Ovary (tissue), 3 donors: ENCODE results near the gene GPSM3.

ENCODE experiments used
- POLR2A ChIP-seq: fragments of 450-650 bp; IDR thresholded peaks from one replicate; pipeline ENCODE4 v1.6.1; 2017; ENCODE audit warnings: antibody characterized with exemption, mild to moderate bottlenecking, moderate library complexity
- TF ChIP-seq, protein P1 (sequence below), 3 donors: fragments of 450-650 bp in 2 of 3; fragments of 200-600 bp in 1 of 3; IDR thresholded peaks; one replicate each; pipeline versions ENCODE4 v1.5.1 to v1.8.0; 2016 to 2022; ENCODE audit warnings: antibody characterized with exemption in 3 of 3, mild to moderate bottlenecking in 1 of 3
- donor health status: DM: no; HTN: no; CAD: no.

DNA sequence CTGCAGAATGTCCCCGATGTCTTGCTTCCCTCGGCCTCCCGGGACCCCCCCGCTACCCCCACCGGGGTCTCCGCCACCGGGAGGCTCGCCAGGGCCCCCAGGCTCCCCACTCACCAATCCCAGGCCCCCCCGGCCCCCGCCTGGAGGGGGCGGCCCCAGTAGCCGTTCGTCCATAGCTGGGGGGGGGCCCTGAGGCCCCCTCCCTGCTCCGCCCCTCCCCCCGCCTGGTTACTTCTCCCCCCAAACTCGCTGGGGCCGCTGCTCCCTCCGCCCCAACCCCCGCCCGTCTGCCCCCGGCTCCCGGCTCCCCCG is 2.7 kb downstream of the GPSM3 start:
- TF ChIP-seq, protein P1, sequence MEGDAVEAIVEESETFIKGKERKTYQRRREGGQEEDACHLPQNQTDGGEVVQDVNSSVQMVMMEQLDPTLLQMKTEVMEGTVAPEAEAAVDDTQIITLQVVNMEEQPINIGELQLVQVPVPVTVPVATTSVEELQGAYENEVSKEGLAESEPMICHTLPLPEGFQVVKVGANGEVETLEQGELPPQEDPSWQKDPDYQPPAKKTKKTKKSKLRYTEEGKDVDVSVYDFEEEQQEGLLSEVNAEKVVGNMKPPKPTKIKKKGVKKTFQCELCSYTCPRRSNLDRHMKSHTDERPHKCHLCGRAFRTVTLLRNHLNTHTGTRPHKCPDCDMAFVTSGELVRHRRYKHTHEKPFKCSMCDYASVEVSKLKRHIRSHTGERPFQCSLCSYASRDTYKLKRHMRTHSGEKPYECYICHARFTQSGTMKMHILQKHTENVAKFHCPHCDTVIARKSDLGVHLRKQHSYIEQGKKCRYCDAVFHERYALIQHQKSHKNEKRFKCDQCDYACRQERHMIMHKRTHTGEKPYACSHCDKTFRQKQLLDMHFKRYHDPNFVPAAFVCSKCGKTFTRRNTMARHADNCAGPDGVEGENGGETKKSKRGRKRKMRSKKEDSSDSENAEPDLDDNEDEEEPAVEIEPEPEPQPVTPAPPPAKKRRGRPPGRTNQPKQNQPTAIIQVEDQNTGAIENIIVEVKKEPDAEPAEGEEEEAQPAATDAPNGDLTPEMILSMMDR (IDR thresholded peaks at IDR 0.05), result no peak
- TF ChIP-seq POLR2A, result no peak
